ENCODE measurements around the gene MUC16.

The MUC16 gene

GRCh38 chr19:9037400-9038062 lies 27.3 kb upstream of the MUC16 start:
- TF ChIP-seq CTCF (IDR thresholded peaks at IDR 0.05; ENCODE audit: control insufficient read depth, extremely low read depth, insufficient read depth) = no peak
- no peak overlapping the region for H3K4me3 ChIP-seq (ENCODE audit: low read depth, low read length)
- no peak for DNase-seq (ENCODE audit: low read depth)

- DNase-seq (ENCODE audit: low read depth) = peak; percentile 74
- no peak for TF ChIP-seq CTCF (IDR thresholded peaks at IDR 0.05; ENCODE audit: control insufficient read depth, extremely low read depth, insufficient read depth)
- no peak overlapping the region for H3K4me3 ChIP-seq (ENCODE audit: low read depth, low read length)
Measured at GRCh38 chr19:9032136-9032631, 22.0 kb upstream of the MUC16 start.

- no peak for DNase-seq (ENCODE audit: low read depth)
- TF ChIP-seq CTCF (IDR thresholded peaks at IDR 0.05; ENCODE audit: control insufficient read depth, extremely low read depth, insufficient read depth) = no peak
- H3K4me3 ChIP-seq (ENCODE audit: low read depth, low read length) = no peak overlapping the region
Measured at GRCh38 chr19:9018163-9018875, 8.1 kb upstream of the MUC16 start.

GRCh38 chr19:9014803-9015202 lies 4.6 kb upstream of the MUC16 start:
- no peak for TF ChIP-seq CTCF (IDR thresholded peaks at IDR 0.05; ENCODE audit: control insufficient read depth, extremely low read depth, insufficient read depth)
- H3K4me3 ChIP-seq (ENCODE audit: low read depth, low read length) = no peak overlapping the region
- no peak for DNase-seq (ENCODE audit: low read depth)

GRCh38 chr19:9013988-9014387 lies 3.8 kb upstream of the MUC16 start:
- TF ChIP-seq CTCF (IDR thresholded peaks at IDR 0.05; ENCODE audit: control insufficient read depth, extremely low read depth, insufficient read depth) = no peak

GRCh38 chr19:9011875-9012274 lies 1.7 kb upstream of the MUC16 start:
- no peak for DNase-seq (ENCODE audit: low read depth)
- H3K4me3 ChIP-seq (ENCODE audit: low read depth, low read length) = no peak overlapping the region
- no peak for TF ChIP-seq CTCF (IDR thresholded peaks at IDR 0.05; ENCODE audit: control insufficient read depth, extremely low read depth, insufficient read depth)

More at GRCh38 chr19:9013988-9014387, 3.8 kb upstream of the MUC16 start:
- H3K4me3 ChIP-seq (ENCODE audit: low read depth, low read length) = no peak overlapping the region
- DNase-seq (ENCODE audit: low read depth) = no peak

Measured in LNCaP clone FGC (cell line).